H1 (cell line): ENCODE results near the gene MYO3A. TPM values are rescaled to one million over a fixed set of nuclear protein-coding genes. Genes with fewer than 3 reads are reported as not detected.

Experiments
- CTCF ChIA-PET: fragments of 300-600 bp; sonication (Branson Sonifier 250); formaldehyde crosslinking; loops from one replicate; lab custom pipeline; 2021; ENCODE audit not compliant: partially characterized antibody; lab: Charles Lee
- POLR2A ChIA-PET: fragments of 300-600 bp; sonication (Branson Sonifier 250); formaldehyde crosslinking; loops from one replicate; lab custom pipeline; 2021; ENCODE audit warnings: inconsistent platforms; ENCODE audit not compliant: partially characterized antibody; lab: Charles Lee
- DNase-seq, 2 experiments: peaks; one replicate each; pipeline versions ENCODE4 v3.0.0 to v3.0.0-alpha.2; 2010 to 2022; ENCODE audit warnings: low spot score in 2 of 2, low read depth in 1 of 2, mixed read lengths in 1 of 2
- FAIRE-seq: peaks from 2 replicates; lab custom pipeline; 2011; peaks lifted over from hg19 to GRCh38; lab: Jason Lieb, UNC
- H2AFZ ChIP-seq: 2 replicates; pipeline ENCODE4 v1.8.1; 2012; ENCODE audit warnings: low read length, inconsistent platforms
- H2AK5ac ChIP-seq: 2 replicates; pipeline ENCODE4 v1.6.1; 2013; ENCODE audit warnings: low read depth, low read length
- H2BK120ac ChIP-seq: replicated peaks from 2 replicates; pipeline ENCODE3; 2013; ENCODE audit warnings: low read depth, low read length, inconsistent platforms
- H2BK12ac ChIP-seq: 2 replicates; pipeline ENCODE4 v1.6.1; 2013; ENCODE audit warnings: low read depth, low read length
- H2BK15ac ChIP-seq: 2 replicates; pipeline ENCODE4 v1.6.1; 2013; ENCODE audit warnings: low read length
- H2BK20ac ChIP-seq: 2 replicates; pipeline ENCODE4 v1.6.1; 2013; ENCODE audit warnings: low read length
- H2BK5ac ChIP-seq: 2 replicates; pipeline ENCODE4 v1.6.1; 2013; ENCODE audit warnings: low read depth, low read length
- H3K14ac ChIP-seq: 2 replicates; pipeline ENCODE4 v1.6.1; 2013; ENCODE audit warnings: inconsistent platforms; ENCODE audit not compliant: insufficient read length
- H3K18ac ChIP-seq: 2 replicates; pipeline ENCODE4 v1.6.1; 2013; ENCODE audit warnings: low read length; ENCODE audit errors: extremely low read depth
- H3K23ac ChIP-seq: 2 replicates; pipeline ENCODE4 v1.6.1; 2013; ENCODE audit warnings: inconsistent platforms; ENCODE audit not compliant: insufficient read length
- H3K23me2 ChIP-seq: 2 replicates; pipeline ENCODE4 v1.6.1; 2013; ENCODE audit warnings: low read depth, low read length
- H3K27ac ChIP-seq: 2 replicates; pipeline ENCODE4 v1.6.1; 2011; ENCODE audit warnings: low read depth, low read length, inconsistent platforms
- H3K27me3 ChIP-seq, 4 experiments: replicated peaks in 1 of 4; 1 replicate in 1 of 4; 2 replicates in 3 of 4; pipeline versions ENCODE4 v1.6.1 to v1.8.1; 2011 to 2013; ENCODE audit warnings: low read length in 3 of 4, mild to moderate bottlenecking in 3 of 4, inconsistent platforms in 2 of 4, mixed read lengths in 2 of 4, moderate library complexity in 1 of 4; ENCODE audit not compliant: control insufficient read depth in 3 of 4, insufficient read depth in 3 of 4; ENCODE audit errors: extremely low read depth in 1 of 4
- H3K36me3 ChIP-seq, 4 experiments: 2 replicates each; pipeline versions ENCODE4 v1.6.1 to v1.8.1; 2011 to 2013; ENCODE audit warnings: mild to moderate bottlenecking in 4 of 4, low read length in 3 of 4, moderate library complexity in 2 of 4, control low read depth in 1 of 4, inconsistent platforms in 1 of 4; ENCODE audit not compliant: insufficient read depth in 4 of 4, control insufficient read depth in 2 of 4
- H3K4ac ChIP-seq: replicated peaks from 2 replicates; pipeline ENCODE3; 2013; ENCODE audit warnings: low read length, low read depth, mixed read lengths, inconsistent platforms; ENCODE audit not compliant: insufficient read length
- H3K4me1 ChIP-seq, 4 experiments: replicated peaks in 1 of 4; 1 replicate in 1 of 4; 2 replicates in 3 of 4; pipeline versions ENCODE4 v1.6.1 to v1.8.1; 2011 to 2013; ENCODE audit warnings: low read length in 3 of 4, inconsistent platforms in 2 of 4, mixed read lengths in 1 of 4; ENCODE audit not compliant: insufficient read depth in 4 of 4, control insufficient read depth in 3 of 4
- H3K4me2 ChIP-seq, 2 experiments: 2 replicates each; pipeline versions ENCODE4 v1.6.1 to v1.8.1; 2011 to 2013; ENCODE audit warnings: low read depth in 2 of 2, low read length in 2 of 2, control low read depth in 1 of 2, inconsistent platforms in 1 of 2, mild to moderate bottlenecking in 1 of 2; ENCODE audit not compliant: insufficient read depth in 1 of 2
- H3K4me3 ChIP-seq, 4 experiments: fragments of 200-600, 300-600 bp in 1 of 4; sonication (generic), shearing (Covaris generic), sonication (Bioruptor Twin) in 1 of 4; 2 replicates each; pipeline versions ENCODE4 v1.5.1 to v1.8.1; 2011 to 2016; ENCODE audit warnings: low read length in 4 of 4, low read depth in 3 of 4, control low read depth in 2 of 4, inconsistent platforms in 2 of 4, mild to moderate bottlenecking in 2 of 4, mixed read lengths in 1 of 4, moderate library complexity in 1 of 4; ENCODE audit not compliant: insufficient read depth in 2 of 4; ENCODE audit errors: extremely low read depth in 1 of 4
- H3K56ac ChIP-seq: replicated peaks from 2 replicates; pipeline ENCODE3; 2013; ENCODE audit warnings: low read depth, mild to moderate bottlenecking, mixed read lengths, low read length, inconsistent platforms; ENCODE audit not compliant: insufficient read length
- H3K79me1 ChIP-seq: 2 replicates; pipeline ENCODE4 v1.6.1; 2013; ENCODE audit warnings: low read depth, low read length, control low read depth
- H3K79me2 ChIP-seq, 2 experiments: 2 replicates each; pipeline versions ENCODE4 v1.6.1 to v1.8.1; 2012 to 2013; ENCODE audit warnings: low read length in 2 of 2, mild to moderate bottlenecking in 2 of 2, inconsistent platforms in 1 of 2; ENCODE audit not compliant: insufficient read depth in 2 of 2, control insufficient read depth in 1 of 2
- H3K9ac ChIP-seq, 4 experiments: replicated peaks in 1 of 4; 1 replicate in 1 of 4; 2 replicates in 3 of 4; pipeline versions ENCODE4 v1.6.1 to v1.8.1; 2011 to 2013; ENCODE audit warnings: low read depth in 3 of 4, low read length in 3 of 4, control low read depth in 2 of 4, mild to moderate bottlenecking in 2 of 4, moderate library complexity in 2 of 4, inconsistent platforms in 1 of 4; ENCODE audit errors: extremely low read depth in 1 of 4
- H3K9me3 ChIP-seq, 2 experiments: 2 replicates each; pipeline versions ENCODE4 v1.6.1 to v1.8.1; 2012 to 2013; ENCODE audit warnings: mild to moderate bottlenecking in 2 of 2, moderate library complexity in 2 of 2, control low read depth in 1 of 2, inconsistent platforms in 1 of 2, low read depth in 1 of 2, low read length in 1 of 2, mixed read lengths in 1 of 2; ENCODE audit not compliant: insufficient read depth in 2 of 2
- H4K20me1 ChIP-seq, 2 experiments: replicated peaks in 1 of 2; 2 replicates each; pipeline versions ENCODE3 to v1.8.1; 2011 to 2013; ENCODE audit warnings: inconsistent platforms in 2 of 2, low read length in 2 of 2, mild to moderate bottlenecking in 1 of 2; ENCODE audit not compliant: insufficient read depth in 2 of 2, control insufficient read depth in 1 of 2
- H4K5ac ChIP-seq: 2 replicates; pipeline ENCODE4 v1.6.1; 2013; ENCODE audit warnings: low read length, low read depth, mixed read lengths, inconsistent platforms; ENCODE audit not compliant: insufficient read length
- H4K8ac ChIP-seq: 2 replicates; pipeline ENCODE4 v1.8.0; 2013; ENCODE audit warnings: mild to moderate bottlenecking, moderate library complexity, low read length, inconsistent platforms; ENCODE audit not compliant: insufficient read depth; ENCODE audit errors: extremely low read depth
- H4K91ac ChIP-seq: replicated peaks from 2 replicates; pipeline ENCODE3; 2013; ENCODE audit warnings: low read length, mixed read lengths, inconsistent platforms; ENCODE audit not compliant: insufficient read length
- NRF1 ChIP-seq: IDR thresholded peaks from 2 replicates; pipeline ENCODE4 v1.6.1; 2011; ENCODE audit warnings: mild to moderate bottlenecking, low read depth, low read length, improper control_type of control experiment
- RBBP5 ChIP-seq: IDR thresholded peaks from 2 replicates; pipeline ENCODE4 v1.7.1; 2012; ENCODE audit warnings: low read depth, mild to moderate bottlenecking, inconsistent platforms, low read length, moderate library complexity, borderline replicate concordance
- WGBS, 2 experiments: shearing (Covaris generic) in 1 of 2; methylation state at CpG; one replicate each; pipeline versions ENCODE4 v1.1.6 to v1.1.7; 2013 to 2015; ENCODE audit warnings: low lambda C conversion rate in 2 of 2, mixed read lengths in 2 of 2, inconsistent platforms in 1 of 2, low coverage in 1 of 2, missing lambda C conversion rate in 1 of 2; ENCODE audit not compliant: insufficient replicate concordance in 2 of 2, insufficient coverage in 1 of 2, insufficient read length in 1 of 2; ENCODE audit errors: extremely low coverage in 1 of 2, missing lambda C conversion rate in 1 of 2; 5-methylcytosine and 5-hydroxymethylcytosine counted together
- polyA plus RNA-seq, 7 experiments: library from polyadenylated mRNA; depleted of rRNA in 3 of 7; stranded (reverse) in 5 of 7; unstranded in 2 of 7; fragments of >200 nt in 5 of 7; fragments of 200-250 nt in 2 of 7; gene quantifications; 1 replicate in 5 of 7; 2 replicates in 1 of 7; 4 replicates in 1 of 7; pipeline versions ENCODE4 v1.2.1 to v1.2.3, GENCODE V29; 2011 to 2013; ENCODE audit warnings: missing spikeins in 2 of 7, mixed read lengths in 2 of 7
- total RNA-seq: library from RNA; stranded (reverse); fragmentation: NEBNext Ultra II Directional; extraction: Animal tissue kit (Norgen Biotek cat#: 25700); gene quantifications from 2 replicates; pipeline ENCODE4 v1.2.1, GENCODE V29; 2021

The MYO3A gene
- total and polyA plus RNA-seq, 2 of the 8 experiments (the other 6 are each of a cell fraction or from before 2014, with no cell fraction given) = 3.9 to 5.3 TPM

DNA sequence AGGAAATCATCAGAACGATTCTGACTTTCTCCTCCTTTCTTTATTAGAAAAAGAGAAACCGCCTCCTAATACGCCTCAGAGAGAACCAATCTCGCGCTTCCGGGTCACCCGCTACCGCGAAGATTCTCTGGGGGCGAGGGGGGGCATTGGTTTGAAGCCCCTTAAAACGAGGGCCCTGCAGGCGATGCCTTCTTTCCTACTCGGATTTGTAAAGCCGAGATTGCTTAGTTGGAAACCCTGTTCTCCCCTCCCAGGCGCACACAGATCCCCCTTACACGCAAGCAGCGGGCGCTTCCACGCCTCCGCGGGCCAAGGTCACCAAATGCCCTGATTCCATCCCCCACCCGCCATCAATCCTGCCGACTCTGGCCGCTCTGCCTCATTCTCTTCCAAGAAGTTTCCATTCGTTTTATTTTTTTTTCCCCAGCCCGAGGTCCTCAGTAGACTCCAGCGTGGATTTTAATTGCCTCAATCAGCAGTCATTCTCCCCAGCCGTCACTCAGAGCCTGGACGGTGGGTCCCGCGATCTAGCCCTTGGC is 281.4 kb downstream of the MYO3A start:
- H2BK120ac ChIP-seq = no peak overlapping the region
- peaks cover 69 to 98% (median 92%) of the 10 kb centered on the region in 4 experiments for H3K27me3 ChIP-seq
- H3K9me3 ChIP-seq = no peaks in the 10 kb centered on the region
- CTCF ChIA-PET = interaction anchor here (1.3 kb wide), 1 partner anchor 457 kb away, joined by 5 read pairs; no protein-coding TSS in a partner anchor
- H2BK15ac ChIP-seq = 0 out of 2 replicates have a peak overlapping the region, but pooled peaks have one; percentile 29
- no peaks in the 10 kb centered on the region for H3K79me2 ChIP-seq
- peak overlapping the region; percentile 3 for H3K56ac ChIP-seq
- H2BK5ac ChIP-seq = peak overlapping the region; percentile 95; the same call in 1 of the 2 replicates
- H3K27ac ChIP-seq = no peak overlapping the region
- peak overlapping the region; percentile 33 to 68 (median 54) for H3K4me3 ChIP-seq
- no peak overlapping the region for H3K4ac ChIP-seq
- POLR2A ChIA-PET = no interaction called here
- no peak overlapping the region for H3K23ac ChIP-seq
- H2AK5ac ChIP-seq = no peak overlapping the region
- H4K20me1 ChIP-seq = peaks cover 0 to 2% of the 10 kb centered on the region in 2 experiments
- H4K8ac ChIP-seq = peak overlapping the region; percentile 70
- H2BK20ac ChIP-seq = peak overlapping the region; percentile 93
- DNase-seq = no peak
- TF ChIP-seq NRF1 (no peak), RBBP5 (0 out of 2 replicates have a peak, but pooled peaks have one; percentile 5)
- no peak overlapping the region for H4K5ac ChIP-seq
- peak overlapping the region; percentile 95 for H3K18ac ChIP-seq
- no peaks in the 10 kb centered on the region for H3K79me1 ChIP-seq
- peak overlapping the region; percentile 92 to 98 for H3K4me2 ChIP-seq
- H3K36me3 ChIP-seq = no peaks in the 10 kb centered on the region
- H4K91ac ChIP-seq = peak overlapping the region; percentile 35
- H2AFZ ChIP-seq = no peak overlapping the region
- 1% methylated on average over 31 of the region's 31 CpGs; no CpG with 5 or more reads in 1 of the 2 experiments for WGBS, 2 experiments
- peaks cover 21 to 43% (median 28%) of the 10 kb centered on the region in 4 experiments for H3K4me1 ChIP-seq
- no peak overlapping the region for H3K9ac ChIP-seq
- peaks cover 42% of the 10 kb centered on the region for H3K23me2 ChIP-seq
- peak overlapping the region; percentile 75; the same call in 1 of the 2 replicates for H2BK12ac ChIP-seq
- no peak for FAIRE-seq
- no peak overlapping the region for H3K14ac ChIP-seq
